HepG2 (cell line): ENCODE measurements around the gene PAPOLB. TPM values are rescaled to one million over a fixed set of nuclear protein-coding genes. Genes with fewer than 3 reads are reported as not detected.
A peak's percentile ranks its signal among the peaks of the same experiment; 100 is the strongest.

Experiments
- ARID4A ChIP-seq: sonication (generic); formaldehyde crosslinking; IDR thresholded peaks from 2 replicates; pipeline ENCODE4 v1.5.0; 2020; ENCODE audit warnings: mild to moderate bottlenecking, missing genetic modification reagents, borderline replicate concordance
- CENPBD1 ChIP-seq: sonication (generic); formaldehyde crosslinking; IDR thresholded peaks from 2 replicates; pipeline ENCODE4 v1.8.0; 2022; ENCODE audit warnings: missing genetic modification reagents, low read depth, mild to moderate bottlenecking, borderline replicate concordance
- GLMP ChIP-seq: sonication (generic); formaldehyde crosslinking; IDR thresholded peaks from 2 replicates; pipeline ENCODE4 v1.9.0; 2021; ENCODE audit warnings: missing genetic modification reagents, mild to moderate bottlenecking, borderline replicate concordance
- HNRNPL ChIP-seq: fragments of 200-400 bp; formaldehyde crosslinking; IDR thresholded peaks from 2 replicates; pipeline ENCODE4 v1.6.1; 2017; ENCODE audit warnings: mild to moderate bottlenecking, low read depth, low read length
- HOXA3 ChIP-seq: sonication (generic); formaldehyde crosslinking; IDR thresholded peaks from 2 replicates; pipeline ENCODE4 v1.5.0; 2020; ENCODE audit warnings: missing genetic modification reagents
- IRF1 ChIP-seq: sonication (generic); formaldehyde crosslinking; IDR thresholded peaks from 2 replicates; pipeline ENCODE4 v1.4.0; 2020; ENCODE audit warnings: low read depth, mild to moderate bottlenecking, missing genetic modification reagents
- LCORL ChIP-seq, 2 experiments: fragments of 450-650 bp in 1 of 2; sonication (generic) in 1 of 2; formaldehyde crosslinking in 1 of 2; IDR thresholded peaks; 2 replicates each; pipeline versions ENCODE4 v1.5.0 to v1.6.1; 2017 to 2020; ENCODE audit warnings: antibody characterized with exemption in 1 of 2, missing genetic modification reagents in 1 of 2
- PBX3 ChIP-seq: sonication (generic); formaldehyde crosslinking; IDR thresholded peaks from 2 replicates; pipeline ENCODE4 v1.8.1; 2023; ENCODE audit warnings: missing genetic modification reagents, inconsistent platforms, borderline replicate concordance
- THAP9 ChIP-seq: sonication (generic); formaldehyde crosslinking; IDR thresholded peaks from 2 replicates; pipeline ENCODE4; 2020; ENCODE audit warnings: missing genetic modification reagents, mild to moderate bottlenecking, borderline replicate concordance
- ZBTB43 ChIP-seq: sonication (generic); formaldehyde crosslinking; conservative IDR thresholded peaks from 2 replicates; pipeline ENCODE4 v1.4.0; 2020; ENCODE audit warnings: missing genetic modification reagents
- ZNF280B ChIP-seq: sonication (generic); formaldehyde crosslinking; IDR thresholded peaks from 2 replicates; pipeline ENCODE4 v1.5.0; 2020; ENCODE audit warnings: missing genetic modification reagents, mild to moderate bottlenecking, borderline replicate concordance
- polyA plus RNA-seq, 8 experiments: library from polyadenylated mRNA; depleted of rRNA in 3 of 8; stranded (reverse) in 7 of 8; unstranded in 1 of 8; fragments of >200 nt; fragmentation: Illumina TruSeq in 4 of 8; extraction: Trizol in 4 of 8; gene quantifications; 2 replicates each; pipeline versions ENCODE4 v1.2.1 to v1.2.3, GENCODE V29; 2011 to 2016; ENCODE audit warnings: low read depth in 4 of 8, missing spikeins in 1 of 8, mixed read lengths in 1 of 8; ENCODE audit not compliant: insufficient read depth in 1 of 8
- total RNA-seq, 5 experiments: library from RNA; depleted of rRNA; stranded (reverse); fragments of >200 nt; fragmentation: Illumina TruSeq; extraction: Trizol; gene quantifications; 2 replicates each; pipeline ENCODE4 v1.2.3, GENCODE V29; 2016; ENCODE audit warnings: low read depth in 1 of 5

Gene PAPOLB
- total and polyA plus RNA-seq, 2 of the 13 experiments (the other 11 are each of a cell fraction or from before 2014, with no cell fraction given), result not detected

- TF ChIP-seq PBX3, result no peak
- peak; percentile 17; the same call in 1 of the 2 replicates for TF ChIP-seq HOXA3
- peak; percentile 50; the same call in 1 of the 2 replicates for TF ChIP-seq ARID4A
- TF ChIP-seq LCORL (IDR thresholded peaks at IDR 0.05), result no peak
- 0 out of 2 replicates have a peak, but pooled peaks have one; percentile 30 for TF ChIP-seq LCORL (CRISPR knock-in tag; IDR thresholded peaks at IDR 0.05)
- peak; percentile 74; the same call in 1 of the 2 replicates for TF ChIP-seq HNRNPL
- TF ChIP-seq ZBTB43, result 0 out of 2 replicates have a peak, but pooled peaks have one; percentile 31
- TF ChIP-seq IRF1 (CRISPR knock-in tag), result no peak
- TF ChIP-seq ZNF280B (CRISPR knock-in tag), result no peak
- TF ChIP-seq CENPBD1 (CRISPR knock-in tag), result no peak
- no peak for TF ChIP-seq GLMP
- TF ChIP-seq THAP9 (CRISPR knock-in tag), result 0 out of 2 replicates have a peak, but pooled peaks have one; percentile 21
These were observed 19.3 kb downstream of the PAPOLB start (continued) for GRCh38 chr7:4842319-4843064.
